SK-N-MC (cell line): Measurements from ENCODE around the gene SLC6A7.

Source experiments
- EZH2 ChIP-seq: fragments of 200-600 bp; sonication (generic); IDR thresholded peaks from one replicate; pipeline ENCODE4 v1.6.1; 2017; ENCODE audit warnings: antibody characterized with exemption
- FOXP2 ChIP-seq: optimal IDR thresholded peaks from 2 replicates; pipeline ENCODE3; 2011; ENCODE audit warnings: mild to moderate bottlenecking, moderate library complexity; ENCODE audit not compliant: insufficient read depth; ENCODE audit errors: extremely low read length, control extremely low read depth
- POLR2AphosphoS5 ChIP-seq: IDR thresholded peaks from 2 replicates; pipeline ENCODE4 v1.6.1; 2012; ENCODE audit warnings: mild to moderate bottlenecking, low read depth, low read length, borderline replicate concordance

GRCh38 chr5:150144879-150145278 lies 45.0 kb upstream of the SLC6A7 start:
- no peak for TF ChIP-seq EZH2
- no peak for TF ChIP-seq POLR2AphosphoS5
- no peak for TF ChIP-seq FOXP2
